Activated CD8-positive, alpha-beta T cell treated with anti-CD3 and anti-CD28 coated beads, Interleukin-2, amount 10 ng/mL, durations not matched to agents 7 days and 5 days (primary cell): ENCODE results near the gene ARMC6. TPM values are rescaled to one million over a fixed set of nuclear protein-coding genes. Genes with fewer than 3 reads are reported as not detected.

Experiments
- ATAC-seq: fragments of 150-1000 bp; cut with Tn5 transposase; one replicate; pipeline ENCODE4 v1.10.0; 2021; ENCODE audit warnings: moderate library complexity
- CTCF ChIA-PET: fragments of 350-600 bp; sonication (Branson Sonifier 250); formaldehyde crosslinking; loops from one replicate; lab custom pipeline; 2021; ENCODE audit warnings: antibody characterized with exemption; lab: Charles Lee
- POLR2A ChIA-PET: fragments of 350-600 bp; sonication (Branson Sonifier 250); formaldehyde crosslinking; loops from one replicate; lab custom pipeline; 2021; ENCODE audit warnings: antibody characterized with exemption; lab: Charles Lee
- DNase-seq: peaks from one replicate; pipeline ENCODE4 v3.0.0-alpha.2; 2020
- H3K27ac Mint-ChIP-seq: one replicate; pipeline ENCODE4 v1.8.0; 2021; ENCODE audit warnings: mild to moderate bottlenecking, mixed read lengths
- H3K27me3 Mint-ChIP-seq: one replicate; pipeline ENCODE4 v1.8.0; 2021; ENCODE audit warnings: low read depth, mixed read lengths
- H3K36me3 Mint-ChIP-seq: one replicate; pipeline ENCODE4 v1.8.0; 2021; ENCODE audit warnings: low read depth, mixed read lengths
- H3K4me1 Mint-ChIP-seq: one replicate; pipeline ENCODE4 v1.8.0; 2021; ENCODE audit warnings: low read depth, mixed read lengths
- H3K4me3 Mint-ChIP-seq: one replicate; pipeline ENCODE4 v1.8.0; 2021; ENCODE audit warnings: mild to moderate bottlenecking, mixed read lengths
- H3K9me3 Mint-ChIP-seq: one replicate; pipeline ENCODE4 v1.8.0; 2022; ENCODE audit warnings: mixed read lengths; ENCODE audit not compliant: insufficient read depth
- total RNA-seq, 2 experiments: library from RNA; stranded (reverse); gene quantifications; one replicate each; pipeline ENCODE4 v1.2.3, GENCODE V29; 2021

Gene ARMC6
- total RNA-seq: 10 to 100 TPM; 33.4 to 35.4 TPM

- peaks cover 32% of the 10 kb centered on the region for H3K4me1 Mint-ChIP-seq
These were observed at the start of gene ARMC6, which contains the start of gene SUGP2 for GRCh38 chr19:19033426-19034203. Gene ARMC6 (plus strand): TSS chr19:19033603. CDS start chr19:19034210, 607 bp downstream. Gene SUGP2 (minus strand): TSS chr19:19033517. CDS start chr19:19031071, 2,446 bp downstream.

GRCh38 chr19:18984251-18984650 is 49.2 kb upstream of the ARMC6 start:
- ChIA-PET POLR2A (no interaction called here), CTCF (no interaction called here)
- Mint-ChIP-seq H3K9me3 (no peaks in the 10 kb centered on the region), H3K36me3 (no peaks in the 10 kb centered on the region), H3K4me3 (no peak overlapping the region), H3K27me3 (peaks cover 29% of the 10 kb centered on the region), H3K4me1 (no peaks in the 10 kb centered on the region), H3K27ac (no peak overlapping the region)
- ATAC-seq (no peak), DNase-seq (no peak)

More at GRCh38 chr19:19033426-19034203, at the start of gene ARMC6, which contains the start of gene SUGP2:
- Mint-ChIP-seq H3K4me3 (peak within 1 kb of the TSS; percentile 87), H3K27ac (peak within 1 kb of the TSS; percentile 93), H3K36me3 (peaks cover 39% of the 10 kb centered on the region), H3K9me3 (no peaks in the 10 kb centered on the region), H3K27me3 (no peaks in the 10 kb centered on the region)
- DNase-seq: peak; percentile 90
- CTCF ChIA-PET: no interaction called here
- POLR2A ChIA-PET: interaction anchor here (0.6 kb wide), 1 partner anchor 205 kb away, joined by 3 read pairs; no protein-coding TSS in a partner anchor
- ATAC-seq: peak; percentile 80

GRCh38 chr19:18985257-18985656 is 48.1 kb upstream of the ARMC6 start:
- ATAC-seq (no peak), DNase-seq (no peak)
- ChIA-PET POLR2A (no interaction called here), CTCF (no interaction called here)
- Mint-ChIP-seq H3K36me3 (no peaks in the 10 kb centered on the region), H3K4me1 (no peaks in the 10 kb centered on the region), H3K4me3 (no peak overlapping the region), H3K27ac (no peak overlapping the region), H3K27me3 (peaks cover 29% of the 10 kb centered on the region), H3K9me3 (no peaks in the 10 kb centered on the region)

GRCh38 chr19:18987456-18987855 is 45.9 kb upstream of the ARMC6 start:
- POLR2A ChIA-PET: no interaction called here
- DNase-seq (no peak), ATAC-seq (no peak)
- no peak overlapping the region for H3K27ac Mint-ChIP-seq
- CTCF ChIA-PET: interaction anchor here (1.2 to 1.4 kb wide), 2 partner anchors 14 to 25 kb away, joined by 3 to 4 read pairs; no protein-coding TSS in a partner anchor
- no peaks in the 10 kb centered on the region for H3K9me3 Mint-ChIP-seq
- H3K27me3 Mint-ChIP-seq: peaks cover 29% of the 10 kb centered on the region
- no peak overlapping the region for H3K4me3 Mint-ChIP-seq
- H3K36me3 Mint-ChIP-seq: peaks cover 4% of the 10 kb centered on the region
- H3K4me1 Mint-ChIP-seq: no peaks in the 10 kb centered on the region

DNA sequence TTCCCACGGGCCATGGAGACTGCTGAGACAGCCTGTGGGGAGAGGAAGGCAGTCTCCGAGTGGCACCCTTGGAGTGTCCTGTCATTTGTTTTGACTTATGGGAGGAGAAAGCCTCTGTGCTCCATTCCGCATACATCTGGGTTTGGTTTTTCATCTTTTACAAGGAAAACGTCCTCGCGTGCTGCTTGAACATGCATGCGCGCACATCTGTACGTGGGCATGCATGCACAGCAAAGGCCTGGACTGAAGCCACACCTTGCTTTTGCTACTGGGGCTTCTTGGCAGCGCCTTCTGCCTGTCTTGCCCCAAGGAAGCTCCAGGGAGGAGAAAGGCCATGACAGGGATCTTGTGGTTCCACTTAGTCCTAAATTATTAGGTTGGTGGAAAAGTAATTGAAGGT is 44.1 kb upstream of the ARMC6 start:
- DNase-seq: no peak
- H3K4me3 Mint-ChIP-seq: no peak overlapping the region
- H3K9me3 Mint-ChIP-seq: no peaks in the 10 kb centered on the region
- peaks cover 21% of the 10 kb centered on the region for H3K36me3 Mint-ChIP-seq
- ChIA-PET CTCF (no interaction called here), POLR2A (interaction anchor here (0.9 kb wide), 1 partner anchor 9 kb away, joined by 3 read pairs; no protein-coding TSS in a partner anchor)
- H3K27me3 Mint-ChIP-seq: peaks cover 23% of the 10 kb centered on the region
- no peak overlapping the region for H3K27ac Mint-ChIP-seq
- no peak for ATAC-seq
- H3K4me1 Mint-ChIP-seq: no peaks in the 10 kb centered on the region

- no peaks in the 10 kb centered on the region for H3K4me1 Mint-ChIP-seq
- peaks cover 23% of the 10 kb centered on the region for H3K36me3 Mint-ChIP-seq
- H3K9me3 Mint-ChIP-seq: no peaks in the 10 kb centered on the region
- DNase-seq (no peak), ATAC-seq (no peak)
- ChIA-PET POLR2A (interaction anchor here (0.9 kb wide), 1 partner anchor 8 kb away, joined by 3 read pairs; no protein-coding TSS in a partner anchor), CTCF (no interaction called here)
- peaks cover 15% of the 10 kb centered on the region for H3K27me3 Mint-ChIP-seq
- no peak overlapping the region for H3K4me3 Mint-ChIP-seq
- H3K27ac Mint-ChIP-seq: no peak overlapping the region
These were observed 43.2 kb upstream of the ARMC6 start for GRCh38 chr19:18990128-18990708.

DNA sequence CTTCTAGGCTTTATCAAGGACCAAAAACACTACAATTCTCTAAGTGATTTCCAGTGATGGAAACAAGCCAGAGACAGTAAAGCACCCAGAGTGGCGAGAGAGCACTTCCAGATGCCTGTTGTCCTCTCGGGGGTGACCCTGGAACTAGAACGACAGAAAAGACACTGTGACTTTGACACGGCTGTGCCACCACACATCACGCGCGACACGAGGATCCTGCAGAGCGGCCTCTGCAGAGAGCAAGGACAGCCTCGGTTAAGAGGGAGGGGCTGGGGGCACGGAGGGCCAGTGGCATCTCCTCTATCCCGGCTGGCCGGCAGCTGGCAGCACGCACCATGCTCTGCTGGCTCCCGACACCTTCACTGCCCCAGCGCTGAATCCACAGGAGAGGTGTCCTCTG is 42.4 kb upstream of the ARMC6 start:
- no peak overlapping the region for H3K4me3 Mint-ChIP-seq
- no peaks in the 10 kb centered on the region for H3K9me3 Mint-ChIP-seq
- CTCF ChIA-PET: no interaction called here
- no peak for ATAC-seq
- peaks cover 23% of the 10 kb centered on the region for H3K36me3 Mint-ChIP-seq
- H3K4me1 Mint-ChIP-seq: no peaks in the 10 kb centered on the region
- H3K27ac Mint-ChIP-seq: no peak overlapping the region
- peaks cover 10% of the 10 kb centered on the region for H3K27me3 Mint-ChIP-seq
- POLR2A ChIA-PET: no interaction called here
- no peak for DNase-seq

DNA sequence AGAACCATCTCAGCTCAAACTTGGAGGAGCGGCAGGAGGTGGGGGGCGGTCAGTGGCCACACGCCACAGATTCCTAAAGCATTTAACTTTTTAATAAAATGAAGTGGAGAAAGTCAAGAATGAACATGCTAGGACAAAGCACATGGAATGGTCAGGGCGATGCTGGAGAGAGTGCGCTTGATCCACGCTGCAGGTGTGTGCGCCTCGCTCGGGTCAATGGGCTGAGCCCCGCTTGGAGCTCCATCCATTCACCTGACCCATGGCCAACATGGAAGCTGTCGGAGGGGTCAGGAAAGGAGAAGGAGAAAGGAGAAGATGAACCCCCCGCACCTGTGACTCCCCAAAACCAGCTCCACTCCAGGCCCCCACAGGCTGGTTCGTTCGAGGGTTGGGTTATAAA is 41.9 kb upstream of the ARMC6 start:
- Mint-ChIP-seq H3K4me3 (no peak overlapping the region), H3K27me3 (peaks cover 7% of the 10 kb centered on the region), H3K9me3 (no peaks in the 10 kb centered on the region), H3K27ac (no peak overlapping the region), H3K36me3 (peaks cover 23% of the 10 kb centered on the region), H3K4me1 (no peaks in the 10 kb centered on the region)
- ChIA-PET CTCF (no interaction called here), POLR2A (no interaction called here)
- DNase-seq: no peak
- no peak for ATAC-seq

GRCh38 chr19:18992696-18993095 is 40.7 kb upstream of the ARMC6 start:
- Mint-ChIP-seq H3K9me3 (no peaks in the 10 kb centered on the region), H3K36me3 (peaks cover 27% of the 10 kb centered on the region), H3K27me3 (no peaks in the 10 kb centered on the region), H3K4me3 (no peak overlapping the region), H3K27ac (no peak overlapping the region), H3K4me1 (no peaks in the 10 kb centered on the region)
- ChIA-PET CTCF (no interaction called here), POLR2A (no interaction called here)
- ATAC-seq (no peak), DNase-seq (no peak)

DNA sequence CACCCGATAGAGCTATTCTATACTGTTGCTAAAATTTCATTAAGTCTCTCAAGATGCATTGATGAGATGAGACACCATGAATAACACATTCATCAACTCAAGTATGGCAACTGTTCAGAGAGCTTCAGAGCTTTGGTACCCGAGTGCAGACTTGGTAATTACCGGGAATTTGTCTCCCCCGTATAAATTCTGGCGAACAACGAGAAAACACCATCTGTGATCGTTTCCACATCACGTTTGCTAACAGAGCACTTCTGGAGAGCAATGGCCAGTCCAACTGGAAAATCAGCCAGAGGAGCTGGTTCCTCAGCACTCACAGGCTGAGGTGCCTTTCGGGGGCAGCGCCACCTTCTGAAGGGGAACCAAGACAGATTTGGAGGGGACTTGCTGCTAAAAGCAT is 40.3 kb upstream of the ARMC6 start:
- ATAC-seq (no peak), DNase-seq (no peak)
- Mint-ChIP-seq H3K27ac (no peak overlapping the region), H3K4me3 (no peak overlapping the region), H3K36me3 (peaks cover 31% of the 10 kb centered on the region), H3K9me3 (no peaks in the 10 kb centered on the region), H3K27me3 (no peaks in the 10 kb centered on the region), H3K4me1 (no peaks in the 10 kb centered on the region)
- ChIA-PET CTCF (no interaction called here), POLR2A (no interaction called here)

- Mint-ChIP-seq H3K4me1 (peaks cover 24% of the 10 kb centered on the region), H3K27ac (no peak overlapping the region), H3K27me3 (no peaks in the 10 kb centered on the region), H3K36me3 (peaks cover 48% of the 10 kb centered on the region), H3K4me3 (no peak overlapping the region), H3K9me3 (no peaks in the 10 kb centered on the region)
- ChIA-PET CTCF (no interaction called here), POLR2A (no interaction called here)
- DNase-seq (peak; percentile 34), ATAC-seq (peak; percentile 59)
These were observed 37.6 kb upstream of the ARMC6 start for GRCh38 chr19:18995804-18996241.

DNA sequence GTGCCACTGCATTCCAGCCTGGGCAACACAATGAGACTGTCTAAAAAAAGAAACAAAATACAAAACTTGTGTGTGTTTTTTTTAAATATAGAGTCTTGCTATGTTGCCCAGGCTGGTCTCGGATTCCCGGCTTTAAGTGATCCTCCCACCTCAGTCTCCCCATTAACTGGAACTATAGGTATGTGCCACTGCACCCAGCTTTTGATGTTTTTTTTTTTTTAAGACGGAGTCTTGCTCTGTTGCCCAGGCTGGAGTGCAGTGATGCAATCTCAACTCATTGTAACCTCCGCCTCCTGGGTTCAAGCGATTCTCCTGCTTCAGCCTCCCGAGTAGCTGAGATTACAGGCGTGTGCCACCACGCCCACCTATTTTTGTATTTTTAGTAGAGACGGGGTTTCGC is 37.1 kb upstream of the ARMC6 start:
- DNase-seq (no peak), ATAC-seq (no peak)
- Mint-ChIP-seq H3K27ac (no peak overlapping the region), H3K4me1 (peaks cover 27% of the 10 kb centered on the region), H3K27me3 (no peaks in the 10 kb centered on the region), H3K9me3 (no peaks in the 10 kb centered on the region), H3K36me3 (peaks cover 49% of the 10 kb centered on the region), H3K4me3 (no peak overlapping the region)
- POLR2A ChIA-PET: no interaction called here
- CTCF ChIA-PET: no interaction called here
